Neutrophil (primary cell): ENCODE data around the gene PTPRG.

Source experiments
- H3K27ac ChIP-seq: fragments of 200-600 bp; sonication (generic); 2 replicates; pipeline ENCODE4 v1.5.1; 2016; ENCODE audit warnings: mild to moderate bottlenecking, moderate library complexity
- H3K27me3 ChIP-seq: fragments of 200-600 bp; sonication (generic); 2 replicates; pipeline ENCODE4 v1.6.0; 2016; ENCODE audit warnings: mild to moderate bottlenecking
- H3K36me3 ChIP-seq: fragments of 200-600 bp; sonication (generic); 2 replicates; pipeline ENCODE4 v1.5.1; 2017
- H3K4me1 ChIP-seq, 2 experiments: fragments of 200-600 bp in 1 of 2; sonication (generic) in 1 of 2; 1 replicate in 1 of 2; 2 replicates in 1 of 2; pipeline versions ENCODE4 v1.5.1 to v1.6.1; 2013 to 2016; ENCODE audit warnings: low read depth in 1 of 2, low read length in 1 of 2, mild to moderate bottlenecking in 1 of 2, moderate library complexity in 1 of 2; ENCODE audit not compliant: control insufficient read depth in 1 of 2, insufficient read depth in 1 of 2
- H3K4me3 ChIP-seq, 2 experiments: fragments of 200-600 bp in 1 of 2; sonication (generic) in 1 of 2; 1 replicate in 1 of 2; 2 replicates in 1 of 2; pipeline ENCODE4 v1.5.1; 2013 to 2016; ENCODE audit warnings: low read depth in 1 of 2, low read length in 1 of 2, mild to moderate bottlenecking in 1 of 2, moderate library complexity in 1 of 2
- H3K9me3 ChIP-seq: fragments of 200-600 bp; sonication (generic); 2 replicates; pipeline ENCODE4 v1.5.1; 2016
- CTCF ChIP-seq: fragments of 200-600 bp; sonication (generic); IDR thresholded peaks from 2 replicates; pipeline ENCODE4 v1.5.1; 2016; ENCODE audit warnings: antibody characterized with exemption

PTPRG gene

GRCh38 chr3:62211675-62212429 lies 650.5 kb downstream of the PTPRG start:
- no peaks in the 10 kb centered on the region for H3K4me1 ChIP-seq
- no peaks in the 10 kb centered on the region for H3K9me3 ChIP-seq
- TF ChIP-seq CTCF: no peak
- H3K27me3 ChIP-seq: no peaks in the 10 kb centered on the region
- H3K27ac ChIP-seq: no peak overlapping the region
- H3K36me3 ChIP-seq: no peaks in the 10 kb centered on the region
- H3K4me3 ChIP-seq: no peak overlapping the region

- no peak overlapping the region for H3K27ac ChIP-seq
- H3K4me3 ChIP-seq: no peak overlapping the region
- no peak for TF ChIP-seq CTCF
- no peaks in the 10 kb centered on the region for H3K36me3 ChIP-seq
- no peaks in the 10 kb centered on the region for H3K9me3 ChIP-seq
- no peaks in the 10 kb centered on the region for H3K27me3 ChIP-seq
- no peaks in the 10 kb centered on the region for H3K4me1 ChIP-seq
Observed at GRCh38 chr3:62214850-62215249, 653.5 kb downstream of the PTPRG start.

GRCh38 chr3:62220616-62221015 lies 659.2 kb downstream of the PTPRG start:
- TF ChIP-seq CTCF: no peak

GRCh38 chr3:62225051-62225450 lies 663.7 kb downstream of the PTPRG start:
- H3K4me1 ChIP-seq: no peaks in the 10 kb centered on the region
- no peak overlapping the region for H3K27ac ChIP-seq
- H3K27me3 ChIP-seq: no peaks in the 10 kb centered on the region
- no peak overlapping the region for H3K4me3 ChIP-seq
- H3K36me3 ChIP-seq: no peaks in the 10 kb centered on the region
- no peak for TF ChIP-seq CTCF
- H3K9me3 ChIP-seq: no peaks in the 10 kb centered on the region

More at GRCh38 chr3:62220616-62221015, 659.2 kb downstream of the PTPRG start:
- no peaks in the 10 kb centered on the region for H3K9me3 ChIP-seq
- H3K27ac ChIP-seq: no peak overlapping the region
- no peak overlapping the region for H3K4me3 ChIP-seq
- no peaks in the 10 kb centered on the region for H3K4me1 ChIP-seq
- no peaks in the 10 kb centered on the region for H3K27me3 ChIP-seq
- H3K36me3 ChIP-seq: no peaks in the 10 kb centered on the region

GRCh38 chr3:62226601-62227339 lies 665.4 kb downstream of the PTPRG start:
- no peaks in the 10 kb centered on the region for H3K36me3 ChIP-seq
- H3K27me3 ChIP-seq: no peaks in the 10 kb centered on the region
- no peak overlapping the region for H3K4me3 ChIP-seq
- TF ChIP-seq CTCF: no peak
- no peaks in the 10 kb centered on the region for H3K4me1 ChIP-seq
- H3K27ac ChIP-seq: no peak overlapping the region
- H3K9me3 ChIP-seq: no peaks in the 10 kb centered on the region
